ENCODE data around the gene NQO1. TPM values are rescaled to one million over a fixed set of nuclear protein-coding genes. Genes with fewer than 3 reads are reported as not detected.

The NQO1 gene
- polyA plus RNA-seq, 1 donor (not counting 4 experiments of a cell fraction or from before 2014, with no cell fraction given): 166 TPM

DNA sequence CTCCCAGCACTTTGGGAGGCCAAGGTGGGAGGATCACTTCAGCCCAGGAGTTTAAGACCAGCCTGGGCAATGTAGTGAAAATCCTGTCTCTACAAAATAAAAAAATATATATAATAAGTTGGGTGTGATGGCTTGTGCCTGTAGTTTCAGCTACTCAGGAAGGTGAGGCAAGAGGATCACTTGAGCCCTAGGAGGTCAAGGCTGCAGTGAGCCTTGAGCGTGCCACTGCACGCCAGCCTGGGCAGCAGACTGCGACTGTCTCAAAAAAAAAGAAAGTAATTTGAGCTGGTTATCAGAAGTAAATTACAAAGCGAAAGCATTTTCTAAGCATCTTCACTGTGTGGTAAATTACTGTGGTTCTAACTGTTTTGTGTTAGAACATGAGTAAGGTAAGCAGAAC, 66.2 kb downstream of the NQO1 start:
- Histone ChIP-seq H3K79me2 (ENCODE audit: control insufficient read depth, insufficient read depth, low read length) (no peaks in the 10 kb centered on the region), H2AFZ (ENCODE audit: control insufficient read depth, low read length) (no peak overlapping the region), H3K9ac (ENCODE audit: control insufficient read depth, extremely low read depth, insufficient read depth, low read length) (no peak overlapping the region), H3K9me3 (ENCODE audit: control insufficient read depth, low read depth, low read length) (no peaks in the 10 kb centered on the region), H3K4me1 (ENCODE audit: control insufficient read depth, extremely low read depth, insufficient read depth, low read length) (peaks cover 3% of the 10 kb centered on the region), H3K9me1 (ENCODE audit: control insufficient read depth, extremely low read depth, insufficient read depth, low read length) (no peaks in the 10 kb centered on the region), H3K27ac (ENCODE audit: control insufficient read depth, insufficient read depth, low read length) (no peak overlapping the region), H4K20me1 (ENCODE audit: control insufficient read depth, extremely low read depth, insufficient read depth, low read length) (no peaks in the 10 kb centered on the region), H3K36me3 (ENCODE audit: control insufficient read depth in 2 of 2, extremely low read depth in 1 of 2, insufficient read depth in 2 of 2, low read length in 2 of 2) (peaks cover 4 to 13% of the 10 kb centered on the region in 2 experiments), H3K4me2 (ENCODE audit: control insufficient read depth, extremely low read depth, insufficient read depth, low read depth, low read length) (no peak overlapping the region), H3K4me3 (ENCODE audit: control insufficient read depth in 2 of 3, extremely low read depth in 1 of 3, insufficient read depth in 2 of 3, low read depth in 1 of 3, low read length in 3 of 3) (no peak overlapping the region), H3K27me3 (ENCODE audit: control insufficient read depth, extremely low read depth, insufficient read depth, low read length) (no peaks in the 10 kb centered on the region)
- dilution Hi-C loops (cut with MboI; ENCODE audit: extremely low pct_ligation_motif_present, low sequenced_read_pairs): no loop called here
- no peak for DNase-seq (ENCODE audit: low read depth, low spot score)
- TF ChIP-seq, protein P1, sequence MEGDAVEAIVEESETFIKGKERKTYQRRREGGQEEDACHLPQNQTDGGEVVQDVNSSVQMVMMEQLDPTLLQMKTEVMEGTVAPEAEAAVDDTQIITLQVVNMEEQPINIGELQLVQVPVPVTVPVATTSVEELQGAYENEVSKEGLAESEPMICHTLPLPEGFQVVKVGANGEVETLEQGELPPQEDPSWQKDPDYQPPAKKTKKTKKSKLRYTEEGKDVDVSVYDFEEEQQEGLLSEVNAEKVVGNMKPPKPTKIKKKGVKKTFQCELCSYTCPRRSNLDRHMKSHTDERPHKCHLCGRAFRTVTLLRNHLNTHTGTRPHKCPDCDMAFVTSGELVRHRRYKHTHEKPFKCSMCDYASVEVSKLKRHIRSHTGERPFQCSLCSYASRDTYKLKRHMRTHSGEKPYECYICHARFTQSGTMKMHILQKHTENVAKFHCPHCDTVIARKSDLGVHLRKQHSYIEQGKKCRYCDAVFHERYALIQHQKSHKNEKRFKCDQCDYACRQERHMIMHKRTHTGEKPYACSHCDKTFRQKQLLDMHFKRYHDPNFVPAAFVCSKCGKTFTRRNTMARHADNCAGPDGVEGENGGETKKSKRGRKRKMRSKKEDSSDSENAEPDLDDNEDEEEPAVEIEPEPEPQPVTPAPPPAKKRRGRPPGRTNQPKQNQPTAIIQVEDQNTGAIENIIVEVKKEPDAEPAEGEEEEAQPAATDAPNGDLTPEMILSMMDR (optimal IDR thresholded peaks at IDR 0.05 in 1 of 3, IDR thresholded peaks at IDR 0.05 in 1 of 3, conservative IDR thresholded peaks at IDR 0.05 in 1 of 3; ENCODE audit: extremely low read depth in 1 of 3, insufficient read depth in 2 of 3, low read length in 3 of 3): no peak
- no peak for TF ChIP-seq EZH2 (IDR thresholded peaks at IDR 0.05; ENCODE audit: low read length)
- no peak for FAIRE-seq

Other genes starting within 250 kb of the NQO1 start
- 21.2 to 24.9 TPM (median 23.1 TPM) in 3 replicates for gene NFAT5, start 160.6 kb downstream of the NQO1 start, polyA plus RNA-seq
- gene NOB1, start 28.4 kb upstream of the NQO1 start, polyA plus RNA-seq: 63.0 to 87.4 TPM (median 65.5 TPM) in 3 replicates
- gene WWP2, start 35.8 kb upstream of the NQO1 start, polyA plus RNA-seq: 3.1 to 14.8 TPM (median 6.9 TPM) in 3 replicates
- 0.08 to 0.63 TPM (median 0.14 TPM) in 3 replicates for gene CLEC18A, start 224.8 kb upstream of the NQO1 start, polyA plus RNA-seq